ENCODE results near the gene RBM15.

RBM15 gene

GRCh38 chr1:110350360-110350759 lies 11.2 kb downstream of the RBM15 start:
- no peak for DNase-seq

- DNase-seq, result no peak
These were observed 16.1 kb downstream of the RBM15 start for GRCh38 chr1:110355321-110355720.

- DNase-seq, result no peak
These were observed 17.2 kb downstream of the RBM15 start for GRCh38 chr1:110356379-110356778.

GRCh38 chr1:110360431-110360830 lies 21.3 kb downstream of the RBM15 start:
- no peak for DNase-seq

- DNase-seq, result no peak
These were observed 22.7 kb downstream of the RBM15 start for GRCh38 chr1:110361856-110362255.

GRCh38 chr1:110364221-110364620 lies 25.0 kb downstream of the RBM15 start:
- no peak for DNase-seq

- no peak for DNase-seq
These were observed 31.6 kb downstream of the RBM15 start for GRCh38 chr1:110370827-110371226.

GRCh38 chr1:110375490-110375889 lies 36.3 kb downstream of the RBM15 start:
- DNase-seq, result no peak

- DNase-seq, result no peak
These were observed 41.6 kb downstream of the RBM15 start for GRCh38 chr1:110380672-110381283.

GRCh38 chr1:110383251-110383990 lies 44.2 kb downstream of the RBM15 start:
- no peak for DNase-seq

- peak in 1 of 2 donors; percentile 76 for DNase-seq
These were observed 45.6 kb downstream of the RBM15 start for GRCh38 chr1:110384581-110385321.

GRCh38 chr1:110385369-110385768 lies 46.2 kb downstream of the RBM15 start:
- no peak for DNase-seq

GRCh38 chr1:110387048-110387754 lies 48.0 kb downstream of the RBM15 start:
- no peak for DNase-seq

GRCh38 chr1:110390096-110390495 lies 50.9 kb downstream of the RBM15 start:
- DNase-seq, result no peak

GRCh38 chr1:110390692-110391245 lies 51.6 kb downstream of the RBM15 start, which contains the start of gene SLC16A4:
Gene SLC16A4, minus strand, starts transcription at chr1:110391026. Its CDS starts 1,703 bp downstream, at chr1:110389323.
- no peak for DNase-seq

- DNase-seq, result no peak
These were observed 54.1 kb downstream of the RBM15 start for GRCh38 chr1:110393286-110393685.

- DNase-seq, result no peak
These were observed 54.7 kb downstream of the RBM15 start for GRCh38 chr1:110393691-110394492.

- no peak for DNase-seq
These were observed 55.3 kb downstream of the RBM15 start for GRCh38 chr1:110394493-110394820.
